ENCODE measurements around the gene DOCK10.

- no peak for TF ChIP-seq CTCF (tag by site-specific recombination; IDR thresholded peaks at IDR 0.05)
- TF ChIP-seq PATZ1 (tag by site-specific recombination; IDR thresholded peaks at IDR 0.05): no peak
- no peak for TF ChIP-seq ZNF140 (tag by site-specific recombination; IDR thresholded peaks at IDR 0.05)
- no peak for TF ChIP-seq YY1 (tag by site-specific recombination; IDR thresholded peaks at IDR 0.05)
- TF ChIP-seq ZNF707 (tag by site-specific recombination; IDR thresholded peaks at IDR 0.05): no peak
- TF ChIP-seq ZNF398 (tag by site-specific recombination; IDR thresholded peaks at IDR 0.05): no peak
These were observed 32.1 kb upstream of the DOCK10 start for GRCh38 chr2:225074366-225074765.
